ENCODE results near the gene FBXW9. TPM values are rescaled to one million over a fixed set of nuclear protein-coding genes. Genes with fewer than 3 reads are reported as not detected.
A peak's percentile ranks its signal among the peaks of the same experiment; 100 is the strongest.
"Not testable (repeated sequence)": the region's sequence is repeated elsewhere in the genome, so short reads cannot be mapped to it uniquely, and the experiment has no call there.

FBXW9 gene
- total RNA-seq, 2 donors from 2014 or later: 3.9 to 4.0 TPM

- DNase-seq: no peak
- H3K9me3 ChIP-seq: no peaks in the 10 kb centered on the region
- no peaks in the 10 kb centered on the region for H3K36me3 ChIP-seq (replicated peaks in 1 of 2; ENCODE audit: insufficient read depth in 1 of 2, low read depth in 2 of 2)
- H3K4me3 ChIP-seq: no peak within 1 kb of the TSS
- intact Hi-C loops (cut with DNase I): no loop called here
- TF ChIP-seq CTCF (IDR thresholded peaks at IDR 0.05) (no peak), POLR2A (IDR thresholded peaks at IDR 0.05) (no peak)
- H3K27me3 ChIP-seq: no peaks in the 10 kb centered on the region
- no peak for ATAC-seq
- no peaks in the 10 kb centered on the region for H3K4me1 ChIP-seq
- 86 to 88% methylated on average over 4 to 9 of the region's 9 CpGs for WGBS, 2 donors
- no peak within 1 kb of the TSS for H3K27ac ChIP-seq
Measured at GRCh38 chr19:12687496-12688196, 8.8 kb downstream of the FBXW9 start, which contains the start of gene GNG14. GNG14 (plus strand) TSS chr19:12687998; CDS start chr19:12688049, 51 bp downstream.

- Histone ChIP-seq H3K36me3 (replicated peaks in 1 of 2; ENCODE audit: insufficient read depth in 1 of 2, low read depth in 2 of 2) (no peaks in the 10 kb centered on the region), H3K4me1 (peaks cover 7% of the 10 kb centered on the region), H3K4me3 (no peak overlapping the region), H3K27me3 (no peaks in the 10 kb centered on the region), H3K9me3 (no peaks in the 10 kb centered on the region), H3K27ac (no peak overlapping the region)
- WGBS, 2 donors: 79 to 81% methylated on average over 3 of the region's 3 CpGs
- DNase-seq: no peak
- TF ChIP-seq CTCF (IDR thresholded peaks at IDR 0.05): no peak
- TF ChIP-seq POLR2A (IDR thresholded peaks at IDR 0.05): no peak
- intact Hi-C loops (cut with DNase I): no loop called here
- no peak for ATAC-seq
Measured at GRCh38 chr19:12685831-12686230, 10.6 kb downstream of the FBXW9 start.

- WGBS, 2 donors: 0% methylated on average over 43 to 68 of the region's 68 CpGs
- peak; percentile 94 to 98 (median 96) for DNase-seq
- peak; percentile 91 for ATAC-seq
- Histone ChIP-seq H3K4me1 (peaks cover 17% of the 10 kb centered on the region), H3K36me3 (replicated peaks in 1 of 2; ENCODE audit: insufficient read depth in 1 of 2, low read depth in 2 of 2) (peaks cover 12 to 14% of the 10 kb centered on the region in 2 donors), H3K27ac (peak within 1 kb of the TSS; percentile 88 to 100 (median 92)), H3K9me3 (no peaks in the 10 kb centered on the region), H3K27me3 (no peaks in the 10 kb centered on the region), H3K4me3 (peak within 1 kb of the TSS; percentile 92 to 98)
- intact Hi-C loops (cut with DNase I): no loop called here
- TF ChIP-seq POLR2A (IDR thresholded peaks at IDR 0.05) (peak; percentile 58 to 85 (median 75)), CTCF (IDR thresholded peaks at IDR 0.05) (no peak)
Measured at GRCh38 chr19:12681074-12681987, 15.1 kb downstream of the FBXW9 start, which contains the start of gene DHPS. DHPS (minus strand) TSS chr19:12681880; CDS start chr19:12681766, 114 bp downstream.

- intact Hi-C loops (cut with DNase I): no loop called here
- H3K4me1 ChIP-seq: peaks cover 17% of the 10 kb centered on the region
- no peak for TF ChIP-seq POLR2A (IDR thresholded peaks at IDR 0.05)
- no peak for TF ChIP-seq CTCF (IDR thresholded peaks at IDR 0.05)
- no peaks in the 10 kb centered on the region for H3K27me3 ChIP-seq
- ATAC-seq: no peak
- H3K36me3 ChIP-seq (replicated peaks in 1 of 2; ENCODE audit: insufficient read depth in 1 of 2, low read depth in 2 of 2): peaks cover 12 to 19% of the 10 kb centered on the region in 2 donors
- H3K27ac ChIP-seq: no peak overlapping the region
- H3K9me3 ChIP-seq: no peaks in the 10 kb centered on the region
- WGBS, 2 donors: 82 to 87% methylated on average over 9 of the region's 9 CpGs
- H3K4me3 ChIP-seq: no peak overlapping the region
- DNase-seq: no peak
Measured at GRCh38 chr19:12680034-12680433, 16.4 kb downstream of the FBXW9 start.

GRCh38 chr19:12678039-12678438 lies 18.4 kb downstream of the FBXW9 start:
- DNase-seq; H3K9me3 ChIP-seq; H3K27me3 ChIP-seq; H3K4me3 ChIP-seq; H3K27ac ChIP-seq; ATAC-seq; intact Hi-C loops (cut with DNase I): not testable (repeated sequence)
- 80 to 92% methylated on average over 4 to 5 of the region's 5 CpGs for WGBS, 2 donors
- peaks cover 12 to 26% of the 10 kb centered on the region in 2 donors for H3K36me3 ChIP-seq (replicated peaks in 1 of 2; ENCODE audit: insufficient read depth in 1 of 2, low read depth in 2 of 2)
- peaks cover 17% of the 10 kb centered on the region for H3K4me1 ChIP-seq
